K562 (cell line): Measurements from ENCODE around the gene DOCK6. TPM values are rescaled to one million over a fixed set of nuclear protein-coding genes. Genes with fewer than 3 reads are reported as not detected.

ENCODE experiments used
- BCOR ChIP-seq: fragments of 450-650 bp; IDR thresholded peaks from 2 replicates; pipeline ENCODE4 v1.6.1; 2016
- JUN ChIP-seq, 2 experiments: sonication (generic) in 1 of 2; formaldehyde crosslinking in 1 of 2; IDR thresholded peaks; 2 replicates each; pipeline versions ENCODE4 v1.6.1 to v1.8.0; 2012 to 2022; ENCODE audit warnings: borderline replicate concordance in 2 of 2, mild to moderate bottlenecking in 2 of 2, improper control_type of control experiment in 1 of 2, low read depth in 1 of 2, low read length in 1 of 2, missing genetic modification reagents in 1 of 2
- LEF1 ChIP-seq: fragments of 450-650 bp; IDR thresholded peaks from 2 replicates; pipeline ENCODE4 v1.6.1; 2016; ENCODE audit warnings: mild to moderate bottlenecking
- POLR2A ChIP-seq: fragments of 450-650 bp; conservative IDR thresholded peaks from 2 replicates; pipeline ENCODE4 v1.6.1; 2016
- SMARCA5 ChIP-seq: fragments of 450-650 bp; IDR thresholded peaks from 2 replicates; pipeline ENCODE4 v1.6.1; 2016
- SREBF1 ChIP-seq: fragments of 150-350 bp; IDR thresholded peaks from 2 replicates; pipeline ENCODE4 v1.6.1; 2014; ENCODE audit warnings: antibody characterized with exemption, low read depth, low read length, borderline replicate concordance
- ZKSCAN8 ChIP-seq: fragments of 200-800 bp; sonication (Bioruptor generic); IDR thresholded peaks from 2 replicates; pipeline ENCODE4 v1.6.1; 2016; ENCODE audit warnings: missing genetic modification characterization, missing compliant biosample characterization
- ZNF224 ChIP-seq: sonication (generic); formaldehyde crosslinking; IDR thresholded peaks from 2 replicates; pipeline ENCODE4 v1.8.0; 2022; ENCODE audit warnings: mild to moderate bottlenecking, missing genetic modification reagents
- ZNF311 ChIP-seq: fragments of 250-450 bp; sonication (Bioruptor Pico); IDR thresholded peaks from 2 replicates; pipeline ENCODE4 v1.4.0; 2020; ENCODE audit warnings: mild to moderate bottlenecking, moderate library complexity
- ZNF407 ChIP-seq: fragments of 450-650 bp; IDR thresholded peaks from 2 replicates; pipeline ENCODE4 v1.6.1; 2016; ENCODE audit warnings: low read depth
- polyA plus RNA-seq, 8 experiments: library from polyadenylated mRNA; depleted of rRNA in 4 of 8; stranded (reverse) in 5 of 8; unstranded in 3 of 8; fragments of >200 nt; fragmentation: Nextera tagmentation in 2 of 8; fragmentation: Illumina TruSeq in 1 of 8; extraction: Ambion mirVana in 2 of 8; extraction: Trizol in 1 of 8; gene quantifications; 2 replicates each; pipeline versions ENCODE4 v1.2.1 to v1.2.3, GENCODE V29; 2011 to 2014; ENCODE audit warnings: inconsistent platforms in 1 of 8, missing spikeins in 1 of 8
- total RNA-seq, 7 experiments: library from RNA; depleted of rRNA in 6 of 7; stranded (reverse); fragments of >200 nt in 6 of 7; fragmentation: Illumina TruSeq in 2 of 7; extraction: Trizol in 2 of 7; gene quantifications; 2 replicates each; pipeline versions ENCODE4 v1.2.1 to v1.2.3, GENCODE V29; 2011 to 2021; ENCODE audit warnings: low replicate concordance in 1 of 7
- TF ChIP-seq, protein P1 (sequence below): sonication (generic); formaldehyde crosslinking; IDR thresholded peaks from 2 replicates; pipeline ENCODE4 v1.8.0; 2022; ENCODE audit warnings: mild to moderate bottlenecking, missing genetic modification reagents
- TF ChIP-seq, protein P2 (sequence below): fragments of 450-650 bp; IDR thresholded peaks from 2 replicates; pipeline ENCODE4 v1.6.1; 2017; ENCODE audit warnings: antibody characterized with exemption

The DOCK6 gene
- total and polyA plus RNA-seq, 9 of the 15 experiments (the other 6 are each of a cell fraction or from before 2014, with no cell fraction given), result 0.35 to 19.3 (median 3.8) TPM

GRCh38 chr19:11226716-11227166 lies 35.6 kb downstream of the DOCK6 start (continued):
- TF ChIP-seq ZNF407 (no peak), JUN (IDR thresholded peaks at IDR 0.05; ENCODE audit: borderline replicate concordance, low read depth, low read length) (no peak), JUN (CRISPR knock-in tag; IDR thresholded peaks at IDR 0.05; ENCODE audit: borderline replicate concordance) (0 out of 2 replicates have a peak, but pooled peaks have one; percentile 61), ZNF224 (CRISPR knock-in tag) (no peak), SMARCA5 (peak; percentile 96), LEF1 (no peak), POLR2A (no peak), SREBF1 (no peak), ZNF311 (CRISPR knock-in tag) (no peak), BCOR (peak; percentile 96), ZKSCAN8 (CRISPR knock-in tag) (peak; percentile 100)
- TF ChIP-seq, protein P1, sequence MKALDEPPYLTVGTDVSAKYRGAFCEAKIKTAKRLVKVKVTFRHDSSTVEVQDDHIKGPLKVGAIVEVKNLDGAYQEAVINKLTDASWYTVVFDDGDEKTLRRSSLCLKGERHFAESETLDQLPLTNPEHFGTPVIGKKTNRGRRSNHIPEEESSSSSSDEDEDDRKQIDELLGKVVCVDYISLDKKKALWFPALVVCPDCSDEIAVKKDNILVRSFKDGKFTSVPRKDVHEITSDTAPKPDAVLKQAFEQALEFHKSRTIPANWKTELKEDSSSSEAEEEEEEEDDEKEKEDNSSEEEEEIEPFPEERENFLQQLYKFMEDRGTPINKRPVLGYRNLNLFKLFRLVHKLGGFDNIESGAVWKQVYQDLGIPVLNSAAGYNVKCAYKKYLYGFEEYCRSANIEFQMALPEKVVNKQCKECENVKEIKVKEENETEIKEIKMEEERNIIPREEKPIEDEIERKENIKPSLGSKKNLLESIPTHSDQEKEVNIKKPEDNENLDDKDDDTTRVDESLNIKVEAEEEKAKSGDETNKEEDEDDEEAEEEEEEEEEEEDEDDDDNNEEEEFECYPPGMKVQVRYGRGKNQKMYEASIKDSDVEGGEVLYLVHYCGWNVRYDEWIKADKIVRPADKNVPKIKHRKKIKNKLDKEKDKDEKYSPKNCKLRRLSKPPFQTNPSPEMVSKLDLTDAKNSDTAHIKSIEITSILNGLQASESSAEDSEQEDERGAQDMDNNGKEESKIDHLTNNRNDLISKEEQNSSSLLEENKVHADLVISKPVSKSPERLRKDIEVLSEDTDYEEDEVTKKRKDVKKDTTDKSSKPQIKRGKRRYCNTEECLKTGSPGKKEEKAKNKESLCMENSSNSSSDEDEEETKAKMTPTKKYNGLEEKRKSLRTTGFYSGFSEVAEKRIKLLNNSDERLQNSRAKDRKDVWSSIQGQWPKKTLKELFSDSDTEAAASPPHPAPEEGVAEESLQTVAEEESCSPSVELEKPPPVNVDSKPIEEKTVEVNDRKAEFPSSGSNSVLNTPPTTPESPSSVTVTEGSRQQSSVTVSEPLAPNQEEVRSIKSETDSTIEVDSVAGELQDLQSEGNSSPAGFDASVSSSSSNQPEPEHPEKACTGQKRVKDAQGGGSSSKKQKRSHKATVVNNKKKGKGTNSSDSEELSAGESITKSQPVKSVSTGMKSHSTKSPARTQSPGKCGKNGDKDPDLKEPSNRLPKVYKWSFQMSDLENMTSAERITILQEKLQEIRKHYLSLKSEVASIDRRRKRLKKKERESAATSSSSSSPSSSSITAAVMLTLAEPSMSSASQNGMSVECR, result no peak
- TF ChIP-seq, protein P2, sequence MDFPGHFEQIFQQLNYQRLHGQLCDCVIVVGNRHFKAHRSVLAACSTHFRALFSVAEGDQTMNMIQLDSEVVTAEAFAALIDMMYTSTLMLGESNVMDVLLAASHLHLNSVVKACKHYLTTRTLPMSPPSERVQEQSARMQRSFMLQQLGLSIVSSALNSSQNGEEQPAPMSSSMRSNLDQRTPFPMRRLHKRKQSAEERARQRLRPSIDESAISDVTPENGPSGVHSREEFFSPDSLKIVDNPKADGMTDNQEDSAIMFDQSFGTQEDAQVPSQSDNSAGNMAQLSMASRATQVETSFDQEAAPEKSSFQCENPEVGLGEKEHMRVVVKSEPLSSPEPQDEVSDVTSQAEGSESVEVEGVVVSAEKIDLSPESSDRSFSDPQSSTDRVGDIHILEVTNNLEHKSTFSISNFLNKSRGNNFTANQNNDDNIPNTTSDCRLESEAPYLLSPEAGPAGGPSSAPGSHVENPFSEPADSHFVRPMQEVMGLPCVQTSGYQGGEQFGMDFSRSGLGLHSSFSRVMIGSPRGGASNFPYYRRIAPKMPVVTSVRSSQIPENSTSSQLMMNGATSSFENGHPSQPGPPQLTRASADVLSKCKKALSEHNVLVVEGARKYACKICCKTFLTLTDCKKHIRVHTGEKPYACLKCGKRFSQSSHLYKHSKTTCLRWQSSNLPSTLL, result peak; percentile 48; the same call in 1 of the 2 replicates
- TF ChIP-seq, all 486 proteins: peak for 16
